Gastrocnemius medialis (tissue), 4 donors: ENCODE measurements around the gene CNTD1. TPM values are rescaled to one million over a fixed set of nuclear protein-coding genes. Genes with fewer than 3 reads are reported as not detected.
A peak's percentile ranks its signal among the peaks of the same experiment; 100 is the strongest.

Experiments
- ATAC-seq, 2 donors: fragments of 150-250 bp; one replicate each; pipeline ENCODE4 v1.9.1; 2016
- DNase-seq, 2 donors: peaks; one replicate each; pipeline ENCODE4 v3.0.0-alpha.2; 2019
- H3K27ac ChIP-seq, 4 donors: fragments of 200-600 bp; sonication (generic); 1 replicate in 1 of 4; 2 replicates in 3 of 4; pipeline ENCODE4 v1.5.1; 2016 to 2018; ENCODE audit warnings: mild to moderate bottlenecking in 2 of 4, moderate library complexity in 1 of 4
- H3K27me3 ChIP-seq, 3 donors: fragments of 200-600 bp; sonication (generic) in 2 of 3; 1 replicate in 1 of 3; 2 replicates in 2 of 3; pipeline versions ENCODE4 v1.5.1 to v1.6.0; 2016 to 2019; ENCODE audit warnings: mild to moderate bottlenecking in 1 of 3, moderate library complexity in 1 of 3
- H3K36me3 ChIP-seq, 2 donors: fragments of 200-600 bp; sonication (generic) in 1 of 2; one replicate each; pipeline ENCODE4 v1.5.1; 2017 to 2018
- H3K4me1 ChIP-seq, 2 donors: fragments of 200-600 bp; sonication (generic) in 1 of 2; one replicate each; pipeline ENCODE4 v1.5.1; 2016 to 2017; ENCODE audit warnings: mild to moderate bottlenecking in 2 of 2
- H3K4me3 ChIP-seq, 4 donors: fragments of 200-600 bp; sonication (generic) in 3 of 4; 1 replicate in 1 of 4; 2 replicates in 3 of 4; pipeline ENCODE4 v1.5.1; 2016 to 2019; ENCODE audit warnings: mild to moderate bottlenecking in 2 of 4
- H3K9me3 ChIP-seq, 3 donors: fragments of 200-600 bp; sonication (generic) in 2 of 3; 1 replicate in 1 of 3; 2 replicates in 2 of 3; pipeline ENCODE4 v1.5.1; 2016 to 2019
- CTCF ChIP-seq, 5 experiments: fragments of 450-650 bp in 3 of 5; fragments of 200-600 bp in 2 of 5; sonication (generic) in 2 of 5; IDR thresholded peaks in 4 of 5; conservative IDR thresholded peaks in 1 of 5; 1 replicate in 4 of 5; 2 replicates in 1 of 5; pipeline ENCODE4 v1.5.1; 2016 to 2019; ENCODE audit warnings: antibody characterized with exemption in 5 of 5, mild to moderate bottlenecking in 3 of 5, moderate library complexity in 3 of 5
- POLR2A ChIP-seq, 2 donors: fragments of 450-650 bp; IDR thresholded peaks; one replicate each; pipeline ENCODE4 v1.6.1; 2017; ENCODE audit warnings: antibody characterized with exemption in 2 of 2, mild to moderate bottlenecking in 2 of 2, moderate library complexity in 2 of 2
- in situ Hi-C, 4 donors: fragments of 200-750 bp; cut with MboI; loops; one replicate each; pipeline versions ENCODE4 v1.15.0 to v1.8.0; 2017; ENCODE audit warnings: low sequenced_read_pairs in 4 of 4
- intact Hi-C: fragments of 100-400 bp; cut with DNase I; formaldehyde crosslinking; loops from one replicate; pipeline ENCODE4 v1.15.1; 2023; ENCODE audit warnings: low total_unique reads
- total RNA-seq, 4 donors: library from RNA; depleted of rRNA; stranded (reverse); fragments of >200 nt; gene quantifications; one replicate each; pipeline versions ENCODE4 v1.1.0 to v1.2.3, GENCODE V29; 2016

Gene CNTD1
- total RNA-seq, 4 donors from 2014 or later, result not detected

- intact Hi-C loops (loop anchor here (5.0 kb wide), 1 partner anchor 243 kb away; the partner anchor contains the start of gene PSMC3IP), in situ Hi-C loops (loop anchor here in 1 of 4 donors (10.0 kb wide), 1 partner anchor 95 kb away; no protein-coding TSS in a partner anchor)
- H3K27ac ChIP-seq, result no peak overlapping the region
- ATAC-seq (no peak), DNase-seq (peak in 1 of 2 donors; percentile 33)
- H3K4me3 ChIP-seq, result no peak overlapping the region
- H3K4me1 ChIP-seq, result peaks cover 13 to 14% of the 10 kb centered on the region in 2 donors
- H3K27me3 ChIP-seq, result no peaks in the 10 kb centered on the region
- H3K36me3 ChIP-seq, result peaks cover 7 to 67% of the 10 kb centered on the region in 2 donors
- no peak for TF ChIP-seq POLR2A (IDR thresholded peaks at IDR 0.05)
- peak in 3 of 5 experiments; percentile 41 to 61 (median 42) for TF ChIP-seq CTCF (IDR thresholded peaks at IDR 0.05 in 4 of 5, conservative IDR thresholded peaks at IDR 0.05 in 1 of 5)
- H3K9me3 ChIP-seq, result no peaks in the 10 kb centered on the region
Measured at GRCh38 chr17:42819939-42820535, 21.4 kb downstream of the CNTD1 start.

GRCh38 chr17:42821176-42821575 is 22.5 kb downstream of the CNTD1 start:
- peaks cover 7 to 56% of the 10 kb centered on the region in 2 donors for H3K36me3 ChIP-seq
- DNase-seq, result no peak
- TF ChIP-seq POLR2A (IDR thresholded peaks at IDR 0.05), result no peak
- TF ChIP-seq CTCF (IDR thresholded peaks at IDR 0.05 in 4 of 5, conservative IDR thresholded peaks at IDR 0.05 in 1 of 5), result no peak
- intact Hi-C loops, result loop anchor here (5.0 kb wide), 1 partner anchor 244 kb away; the partner anchor contains the start of gene PSMC3IP
- no peak overlapping the region for H3K4me3 ChIP-seq
- no peaks in the 10 kb centered on the region for H3K27me3 ChIP-seq
- ATAC-seq, result no peak
- in situ Hi-C loops, result loop anchor here in 1 of 4 donors (10.0 kb wide), 1 partner anchor 96 kb away; no protein-coding TSS in a partner anchor
- no peak overlapping the region for H3K27ac ChIP-seq
- no peaks in the 10 kb centered on the region for H3K9me3 ChIP-seq
- peaks cover 13 to 14% of the 10 kb centered on the region in 2 donors for H3K4me1 ChIP-seq

GRCh38 chr17:42827472-42827871 is 28.8 kb downstream of the CNTD1 start:
- intact Hi-C loops, result no loop called here
- ATAC-seq (no peak), DNase-seq (no peak)
- in situ Hi-C loops, result loop anchor here in 1 of 4 donors (10.0 kb wide), 1 partner anchor 103 kb away; no protein-coding TSS in a partner anchor
- TF ChIP-seq CTCF (IDR thresholded peaks at IDR 0.05 in 4 of 5, conservative IDR thresholded peaks at IDR 0.05 in 1 of 5), result no peak
- TF ChIP-seq POLR2A (IDR thresholded peaks at IDR 0.05), result no peak
- Histone ChIP-seq H3K4me1 (peaks cover 20% of the 10 kb centered on the region in 2 donors), H3K27me3 (no peaks in the 10 kb centered on the region), H3K9me3 (no peaks in the 10 kb centered on the region), H3K36me3 (no peaks in the 10 kb centered on the region), H3K27ac (no peak overlapping the region), H3K4me3 (no peak overlapping the region)

DNA sequence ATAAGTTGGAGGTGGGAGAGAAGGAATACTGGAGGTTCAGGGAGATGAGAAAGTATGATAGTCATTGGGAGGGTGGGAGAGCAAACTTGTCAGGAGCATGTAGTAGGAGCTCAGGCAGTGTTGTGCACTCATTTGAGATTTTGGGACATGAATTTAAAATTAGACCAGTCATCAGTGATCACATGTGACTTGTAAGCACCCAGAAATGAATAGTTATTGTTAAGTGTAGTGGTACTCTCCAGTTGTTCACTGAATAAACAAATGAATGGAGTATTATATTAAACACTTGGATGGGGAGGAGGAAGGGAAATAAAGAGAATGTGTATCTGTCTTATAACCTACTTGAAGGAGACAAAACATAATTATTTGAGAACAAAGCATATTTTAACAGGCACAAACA is 32.3 kb downstream of the CNTD1 start:
- TF ChIP-seq CTCF (IDR thresholded peaks at IDR 0.05 in 4 of 5, conservative IDR thresholded peaks at IDR 0.05 in 1 of 5), result no peak
- TF ChIP-seq POLR2A (IDR thresholded peaks at IDR 0.05), result no peak
- intact Hi-C loops, result loop anchor here (5.0 to 10.0 kb wide), 2 partner anchors 166 to 564 kb away; partner anchors contain the start of genes ARL4D and RPL27
- in situ Hi-C loops, result no loop called here

More for the DNA sequence above, 32.3 kb downstream of the CNTD1 start:
- Histone ChIP-seq H3K9me3 (no peaks in the 10 kb centered on the region), H3K27ac (no peak overlapping the region), H3K36me3 (peaks cover 0 to 13% of the 10 kb centered on the region in 2 donors), H3K4me3 (no peak overlapping the region), H3K27me3 (no peaks in the 10 kb centered on the region), H3K4me1 (peaks cover 18 to 27% of the 10 kb centered on the region in 2 donors)
- no peak for ATAC-seq
- no peak for DNase-seq
